Mucosa of stomach (tissue), 1 donor: ENCODE measurements around the gene STEAP3.

Experiments
- H3K27me3 ChIP-seq: one replicate; pipeline ENCODE4 v1.7.0; 2013; ENCODE audit warnings: mild to moderate bottlenecking, low read length; ENCODE audit not compliant: control insufficient read depth, insufficient read depth
- H3K36me3 ChIP-seq: one replicate; pipeline ENCODE4 v1.7.0; 2013; ENCODE audit warnings: low read length; ENCODE audit not compliant: control insufficient read depth, insufficient read depth
- H3K4me1 ChIP-seq: one replicate; pipeline ENCODE4 v1.7.0; 2013; ENCODE audit warnings: mild to moderate bottlenecking, low read length; ENCODE audit not compliant: control insufficient read depth, insufficient read depth
- H3K4me3 ChIP-seq: one replicate; pipeline ENCODE4 v1.7.0; 2013; ENCODE audit warnings: low read length
- H3K9ac ChIP-seq: one replicate; pipeline ENCODE4 v1.7.0; 2013; ENCODE audit warnings: mild to moderate bottlenecking, low read length, moderate library complexity
- H3K9me3 ChIP-seq: one replicate; pipeline ENCODE4 v1.7.0; 2013; ENCODE audit warnings: mild to moderate bottlenecking, low read length, moderate library complexity; ENCODE audit not compliant: control insufficient read depth
- donor health status: Pancreatic carcinoma.

Gene STEAP3

GRCh38 chr2:119202610-119203310 lies 20.9 kb upstream of the STEAP3 start:
- no peak overlapping the region for H3K4me3 ChIP-seq
- no peaks in the 10 kb centered on the region for H3K36me3 ChIP-seq
- H3K27me3 ChIP-seq, result no peaks in the 10 kb centered on the region
- no peak overlapping the region for H3K9ac ChIP-seq
- no peaks in the 10 kb centered on the region for H3K9me3 ChIP-seq
- H3K4me1 ChIP-seq, result peaks cover 5% of the 10 kb centered on the region

GRCh38 chr2:119204525-119204924 lies 19.1 kb upstream of the STEAP3 start:
- H3K4me1 ChIP-seq, result no peaks in the 10 kb centered on the region
- H3K9me3 ChIP-seq, result no peaks in the 10 kb centered on the region
- H3K27me3 ChIP-seq, result no peaks in the 10 kb centered on the region
- H3K4me3 ChIP-seq, result no peak overlapping the region
- no peak overlapping the region for H3K9ac ChIP-seq
- H3K36me3 ChIP-seq, result no peaks in the 10 kb centered on the region

GRCh38 chr2:119205001-119205706 lies 18.5 kb upstream of the STEAP3 start:
- no peak overlapping the region for H3K9ac ChIP-seq
- H3K9me3 ChIP-seq, result no peaks in the 10 kb centered on the region
- no peaks in the 10 kb centered on the region for H3K36me3 ChIP-seq
- H3K4me1 ChIP-seq, result no peaks in the 10 kb centered on the region
- no peaks in the 10 kb centered on the region for H3K27me3 ChIP-seq
- no peak overlapping the region for H3K4me3 ChIP-seq

- Histone ChIP-seq H3K27me3 (no peaks in the 10 kb centered on the region), H3K4me3 (no peak overlapping the region)
Measured at GRCh38 chr2:119206201-119206600, 17.4 kb upstream of the STEAP3 start.

GRCh38 chr2:119207447-119207846 lies 16.2 kb upstream of the STEAP3 start:
- Histone ChIP-seq H3K9ac (no peak overlapping the region), H3K4me1 (no peaks in the 10 kb centered on the region), H3K27me3 (no peaks in the 10 kb centered on the region), H3K36me3 (no peaks in the 10 kb centered on the region), H3K9me3 (no peaks in the 10 kb centered on the region), H3K4me3 (no peak overlapping the region)

More at GRCh38 chr2:119206201-119206600, 17.4 kb upstream of the STEAP3 start:
- Histone ChIP-seq H3K4me1 (no peaks in the 10 kb centered on the region), H3K36me3 (no peaks in the 10 kb centered on the region), H3K9me3 (no peaks in the 10 kb centered on the region), H3K9ac (no peak overlapping the region)

GRCh38 chr2:119208791-119209203 lies 14.8 kb upstream of the STEAP3 start:
- Histone ChIP-seq H3K27me3 (no peaks in the 10 kb centered on the region), H3K9me3 (no peaks in the 10 kb centered on the region), H3K4me1 (no peaks in the 10 kb centered on the region), H3K9ac (no peak overlapping the region), H3K4me3 (no peak overlapping the region), H3K36me3 (no peaks in the 10 kb centered on the region)

- H3K9ac ChIP-seq, result no peak overlapping the region
- H3K4me1 ChIP-seq, result no peaks in the 10 kb centered on the region
- no peak overlapping the region for H3K4me3 ChIP-seq
- no peaks in the 10 kb centered on the region for H3K9me3 ChIP-seq
- H3K27me3 ChIP-seq, result no peaks in the 10 kb centered on the region
- no peaks in the 10 kb centered on the region for H3K36me3 ChIP-seq
Measured at GRCh38 chr2:119212139-119212800, 11.4 kb upstream of the STEAP3 start.

GRCh38 chr2:119214453-119215037 lies 9.1 kb upstream of the STEAP3 start:
- Histone ChIP-seq H3K9me3 (no peaks in the 10 kb centered on the region), H3K4me1 (peaks cover 11% of the 10 kb centered on the region), H3K27me3 (no peaks in the 10 kb centered on the region), H3K4me3 (no peak overlapping the region), H3K36me3 (no peaks in the 10 kb centered on the region), H3K9ac (no peak overlapping the region)

GRCh38 chr2:119216994-119217393 lies 6.6 kb upstream of the STEAP3 start:
- Histone ChIP-seq H3K9me3 (no peaks in the 10 kb centered on the region), H3K4me1 (peaks cover 11% of the 10 kb centered on the region), H3K9ac (no peak overlapping the region), H3K4me3 (no peak overlapping the region), H3K27me3 (no peaks in the 10 kb centered on the region), H3K36me3 (no peaks in the 10 kb centered on the region)

- Histone ChIP-seq H3K4me1 (peaks cover 17% of the 10 kb centered on the region), H3K9ac (no peak overlapping the region), H3K9me3 (no peaks in the 10 kb centered on the region), H3K36me3 (no peaks in the 10 kb centered on the region), H3K27me3 (no peaks in the 10 kb centered on the region), H3K4me3 (no peak overlapping the region)
Measured at GRCh38 chr2:119218478-119219064, 5.1 kb upstream of the STEAP3 start.

- Histone ChIP-seq H3K4me1 (peaks cover 27% of the 10 kb centered on the region), H3K4me3 (no peak overlapping the region), H3K9ac (no peak overlapping the region)
Measured at GRCh38 chr2:119219873-119220272, 3.8 kb upstream of the STEAP3 start.

More at GRCh38 chr2:119219873-119220272, 3.8 kb upstream of the STEAP3 start:
- no peaks in the 10 kb centered on the region for H3K36me3 ChIP-seq
- no peaks in the 10 kb centered on the region for H3K9me3 ChIP-seq
- H3K27me3 ChIP-seq, result no peaks in the 10 kb centered on the region
